Fibroblast of pulmonary artery (primary cell): Measurements from ENCODE around the gene UQCRQ.

ENCODE experiments used
- DNase-seq: peaks from one replicate; pipeline ENCODE4 v3.0.0-alpha.2; 2010; ENCODE audit warnings: low read depth
- H3K4me3 ChIP-seq: replicated peaks from 2 replicates; pipeline ENCODE4 v1.5.1; 2011; ENCODE audit warnings: low read depth, mild to moderate bottlenecking, control low read depth, low read length, moderate library complexity
- TF ChIP-seq, protein P1 (sequence below): IDR thresholded peaks from 2 replicates; pipeline ENCODE4 v1.5.1; 2011; ENCODE audit warnings: mild to moderate bottlenecking, control low read depth, low read length, inconsistent platforms; ENCODE audit errors: missing control alignments

Gene UQCRQ

DNA sequence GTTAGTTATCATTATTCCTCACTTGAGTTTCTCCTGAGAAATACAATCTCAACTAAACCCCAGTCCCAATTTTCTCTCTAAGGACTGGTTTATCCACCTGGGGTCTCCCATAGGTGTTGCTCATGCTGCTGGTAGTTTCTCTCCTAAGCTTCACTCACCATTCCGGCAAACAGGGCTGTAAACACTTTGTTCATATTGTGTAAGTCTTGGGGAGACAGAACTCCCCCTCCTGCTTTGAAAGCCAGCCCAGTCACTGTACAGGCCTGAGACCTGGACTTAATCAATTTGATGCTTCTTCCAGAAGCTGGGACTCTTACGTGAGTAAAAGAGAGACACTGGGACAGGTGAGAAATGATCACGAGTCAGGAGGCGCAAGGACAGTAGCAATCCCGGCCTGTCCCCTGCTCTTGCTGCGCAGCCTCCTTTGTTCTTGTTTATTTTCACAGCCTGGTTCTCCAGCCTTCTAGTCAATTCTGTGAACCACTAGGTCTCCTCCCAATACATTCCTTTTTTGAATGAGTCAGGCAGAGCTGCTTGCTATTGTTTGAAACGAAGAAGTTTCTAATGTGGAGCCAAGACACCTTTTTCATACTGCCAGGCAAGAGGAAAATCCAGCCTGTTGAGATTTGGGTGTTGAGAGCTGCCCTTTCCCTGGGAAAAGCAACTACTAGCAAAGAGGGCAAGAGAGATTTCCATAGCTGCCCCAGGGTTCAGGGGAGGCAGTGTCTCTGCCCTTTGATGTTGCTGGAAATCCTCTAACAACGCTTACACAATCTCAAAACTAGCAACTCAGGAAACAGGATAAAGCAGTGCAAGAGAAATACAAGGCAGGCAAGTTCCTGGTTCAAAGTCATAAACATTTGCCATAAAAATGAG lies 26.8 kb upstream of the UQCRQ start:
- no peak overlapping the region for H3K4me3 ChIP-seq
- TF ChIP-seq, protein P1, sequence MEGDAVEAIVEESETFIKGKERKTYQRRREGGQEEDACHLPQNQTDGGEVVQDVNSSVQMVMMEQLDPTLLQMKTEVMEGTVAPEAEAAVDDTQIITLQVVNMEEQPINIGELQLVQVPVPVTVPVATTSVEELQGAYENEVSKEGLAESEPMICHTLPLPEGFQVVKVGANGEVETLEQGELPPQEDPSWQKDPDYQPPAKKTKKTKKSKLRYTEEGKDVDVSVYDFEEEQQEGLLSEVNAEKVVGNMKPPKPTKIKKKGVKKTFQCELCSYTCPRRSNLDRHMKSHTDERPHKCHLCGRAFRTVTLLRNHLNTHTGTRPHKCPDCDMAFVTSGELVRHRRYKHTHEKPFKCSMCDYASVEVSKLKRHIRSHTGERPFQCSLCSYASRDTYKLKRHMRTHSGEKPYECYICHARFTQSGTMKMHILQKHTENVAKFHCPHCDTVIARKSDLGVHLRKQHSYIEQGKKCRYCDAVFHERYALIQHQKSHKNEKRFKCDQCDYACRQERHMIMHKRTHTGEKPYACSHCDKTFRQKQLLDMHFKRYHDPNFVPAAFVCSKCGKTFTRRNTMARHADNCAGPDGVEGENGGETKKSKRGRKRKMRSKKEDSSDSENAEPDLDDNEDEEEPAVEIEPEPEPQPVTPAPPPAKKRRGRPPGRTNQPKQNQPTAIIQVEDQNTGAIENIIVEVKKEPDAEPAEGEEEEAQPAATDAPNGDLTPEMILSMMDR = no peak
- DNase-seq = peak; percentile 86

DNA sequence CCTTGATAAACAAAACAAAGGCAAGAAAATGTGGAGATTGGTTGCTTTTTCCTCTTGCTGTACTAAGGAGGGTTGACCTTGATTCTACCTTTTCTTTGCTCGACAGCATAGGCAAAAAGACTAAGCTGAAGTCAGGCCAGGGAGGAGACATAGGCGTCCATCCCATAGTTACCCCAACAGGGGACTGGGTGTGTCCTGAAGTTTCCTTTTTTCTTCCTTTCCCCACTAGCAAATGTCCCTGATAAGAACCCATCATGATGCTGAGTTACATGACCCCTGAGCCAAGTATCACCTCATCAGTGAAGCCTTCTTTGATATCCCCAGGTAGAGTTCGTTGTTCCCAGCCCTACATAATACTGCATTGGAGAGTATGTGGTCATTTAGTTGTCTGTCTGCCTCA lies 26.1 kb upstream of the UQCRQ start:
- TF ChIP-seq, protein P1 = no peak
- no peak for DNase-seq
- no peak overlapping the region for H3K4me3 ChIP-seq

DNA sequence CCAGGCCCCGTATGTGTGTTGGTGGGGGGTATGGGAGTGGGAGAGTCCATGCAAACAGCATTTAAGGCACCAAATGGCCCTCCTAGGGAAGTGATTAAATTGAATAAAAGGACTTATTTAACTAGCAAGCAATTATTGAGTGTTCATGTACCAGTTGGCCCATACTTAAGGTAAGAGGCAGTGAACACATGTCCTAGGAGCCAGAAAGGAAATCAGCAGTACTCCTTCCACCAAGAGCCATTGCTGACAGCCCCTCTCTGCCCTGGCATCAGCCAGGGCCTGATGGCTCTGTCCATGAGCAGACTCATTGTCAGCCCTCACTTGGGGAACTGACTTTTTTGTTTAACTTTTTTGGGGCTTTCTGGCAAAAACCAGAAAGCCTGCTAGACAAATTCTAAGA lies 25.5 kb upstream of the UQCRQ start:
- H3K4me3 ChIP-seq = no peak overlapping the region
- DNase-seq = no peak
- TF ChIP-seq, protein P1 = no peak

DNA sequence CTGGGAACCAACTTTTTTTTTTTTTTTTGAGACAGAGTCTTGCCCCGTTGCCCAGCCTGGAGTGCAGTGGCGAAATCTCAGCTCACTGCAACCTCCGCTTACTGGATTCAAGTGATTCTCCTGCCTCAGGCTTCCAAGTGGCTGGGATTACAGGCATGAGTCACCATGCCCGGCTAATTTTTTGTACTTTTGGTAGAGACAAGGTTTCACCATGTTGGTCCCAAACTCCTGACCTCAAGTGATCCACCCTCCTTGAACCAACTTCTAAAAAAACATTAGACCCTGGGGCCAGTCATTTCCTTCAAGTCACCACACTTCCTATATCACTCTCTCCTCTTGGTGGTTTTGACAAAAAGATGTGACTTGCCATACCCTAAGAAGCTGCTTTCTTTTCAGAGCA lies 25.1 kb upstream of the UQCRQ start:
- TF ChIP-seq, protein P1 = no peak
- peak; percentile 42 for DNase-seq
- no peak overlapping the region for H3K4me3 ChIP-seq

DNA sequence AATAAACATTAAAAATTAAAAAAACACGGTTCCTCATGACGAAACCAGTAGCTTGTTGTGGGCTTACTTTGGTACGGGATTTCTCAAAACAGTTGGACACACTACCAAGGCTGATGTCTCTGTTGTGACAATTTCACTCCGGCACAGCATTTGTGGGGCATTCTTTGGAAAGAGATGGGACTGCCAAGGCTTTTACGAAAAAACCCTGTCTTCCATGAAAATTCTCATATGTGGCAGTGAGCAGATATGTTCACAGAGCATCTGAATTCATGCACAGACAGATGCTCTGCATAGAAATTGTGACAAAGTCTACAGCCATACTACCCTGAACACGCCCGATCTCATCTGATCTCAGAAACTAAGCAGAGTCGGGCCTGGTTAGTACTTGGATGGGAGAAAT lies 18.2 kb upstream of the UQCRQ start:
- TF ChIP-seq, protein P1 = no peak
- no peak overlapping the region for H3K4me3 ChIP-seq
- DNase-seq = no peak

DNA sequence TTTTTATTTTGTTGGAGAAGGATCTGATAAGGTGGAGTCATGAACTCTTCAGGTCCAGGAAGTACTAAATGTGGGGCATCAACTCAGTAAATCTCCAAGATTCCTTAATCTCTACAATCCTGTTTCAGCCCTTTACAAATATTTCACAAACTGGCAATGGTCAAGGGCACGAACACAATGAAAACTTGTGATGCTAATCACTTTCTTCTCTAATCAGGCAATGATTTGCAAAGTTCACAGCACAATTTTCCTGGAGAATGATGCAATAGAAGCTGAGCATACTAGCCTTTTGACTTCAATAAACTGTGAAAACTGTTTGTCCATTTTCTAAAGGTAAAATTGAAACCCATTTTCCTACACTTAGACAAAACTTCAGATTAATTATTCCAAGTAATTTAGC lies 17.1 kb upstream of the UQCRQ start:
- DNase-seq = no peak
- TF ChIP-seq, protein P1 = no peak
- H3K4me3 ChIP-seq = no peak overlapping the region

DNA sequence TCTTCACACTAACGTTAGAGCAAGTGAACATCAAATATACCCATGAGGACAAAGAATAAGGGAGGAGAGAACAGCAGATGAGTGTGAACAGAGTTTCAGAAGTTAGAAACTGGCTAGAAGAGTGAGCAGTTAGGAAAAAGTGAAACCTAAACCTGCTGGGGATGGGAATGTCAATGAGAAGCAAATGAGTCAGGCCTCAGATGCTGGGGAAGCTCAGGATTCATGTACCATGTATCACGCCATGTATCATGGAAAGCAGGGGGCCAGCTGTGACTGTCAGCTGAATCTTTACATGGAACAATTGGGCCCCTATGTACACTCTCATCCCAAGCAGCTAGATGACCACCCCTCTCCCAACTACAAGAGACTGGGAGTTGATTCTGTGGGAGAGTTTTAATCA lies 16.4 kb upstream of the UQCRQ start:
- no peak for DNase-seq
- TF ChIP-seq, protein P1 = no peak

More for the DNA sequence above, 16.4 kb upstream of the UQCRQ start:
- no peak overlapping the region for H3K4me3 ChIP-seq
